IMR-90 (cell line): ENCODE results near the gene FMR1. TPM values are rescaled to one million over a fixed set of nuclear protein-coding genes. Genes with fewer than 3 reads are reported as not detected.

Experiments used
- ATAC-seq: fragments of 200-7000 bp; cut with Tn5 transposase; 2 replicates; pipeline ENCODE4 v1.9.1; 2020; ENCODE audit warnings: low read depth, mild to moderate bottlenecking, moderate library complexity
- BruUV-seq: library from RNA; stranded (reverse); fragments of 400-500 nt; replicated peaks from 2 replicates; lab custom pipeline; 2021; lab: Mats Ljungman, UMichigan
- CTCF ChIA-PET: fragments of 300-600 bp; formaldehyde crosslinking; extraction: SDS; loops from one replicate; lab custom pipeline; 2021; ENCODE audit warnings: antibody characterized with exemption; lab: Yijun Ruan, JAX
- POLR2A ChIA-PET: fragments of 300-600 bp; sonication (Branson Sonifier 250); formaldehyde crosslinking; loops from one replicate; lab custom pipeline; 2022; ENCODE audit warnings: antibody characterized with exemption; ENCODE audit not compliant: unreplicated experiment; lab: Charles Lee
- DNase-seq: peaks from one replicate; pipeline ENCODE4 v3.0.0; 2013
- H2AFZ ChIP-seq: replicated peaks from 2 replicates; pipeline ENCODE3; 2013; ENCODE audit warnings: low read length, mild to moderate bottlenecking; ENCODE audit not compliant: poor library complexity
- H2AK5ac ChIP-seq: 2 replicates; pipeline ENCODE4 v1.6.1; 2013; ENCODE audit warnings: low read depth, low read length, inconsistent platforms
- H2AK9ac ChIP-seq: replicated peaks from 2 replicates; pipeline ENCODE3; 2013; ENCODE audit warnings: mild to moderate bottlenecking, low read depth, low read length, moderate library complexity; ENCODE audit not compliant: poor library complexity
- H2BK120ac ChIP-seq: 2 replicates; pipeline ENCODE4 v1.6.1; 2013; ENCODE audit warnings: low read depth, low read length, inconsistent platforms
- H2BK15ac ChIP-seq: 3 replicates; pipeline ENCODE4 v1.6.1; 2013; ENCODE audit warnings: low read depth, low read length, inconsistent platforms
- H2BK20ac ChIP-seq: 2 replicates; pipeline ENCODE4 v1.6.1; 2013; ENCODE audit warnings: low read depth, mild to moderate bottlenecking, inconsistent platforms, low read length, moderate library complexity
- H2BK5ac ChIP-seq: 2 replicates; pipeline ENCODE4 v1.6.1; 2013; ENCODE audit warnings: mild to moderate bottlenecking, low read depth, low read length, inconsistent platforms; ENCODE audit not compliant: poor library complexity, severe bottlenecking
- H3K14ac ChIP-seq: replicated peaks from 2 replicates; pipeline ENCODE4 v1.6.1; 2013; ENCODE audit warnings: low read depth, low read length, inconsistent platforms
- H3K18ac ChIP-seq: 2 replicates; pipeline ENCODE4 v1.6.1; 2013; ENCODE audit warnings: low read depth, low read length, control low read depth
- H3K23ac ChIP-seq: 2 replicates; pipeline ENCODE4 v1.6.1; 2013; ENCODE audit warnings: low read depth, low read length, inconsistent platforms
- H3K27ac ChIP-seq: 2 replicates; pipeline ENCODE4 v1.5.1; 2013; ENCODE audit warnings: mild to moderate bottlenecking, control low read depth, low read length; ENCODE audit not compliant: insufficient read depth
- H3K27me3 ChIP-seq: 2 replicates; pipeline ENCODE4 v1.6.1; 2013; ENCODE audit warnings: low read length; ENCODE audit not compliant: control insufficient read depth, insufficient read depth
- H3K36me3 ChIP-seq: 2 replicates; pipeline ENCODE4 v1.6.1; 2013; ENCODE audit warnings: low read length, mixed read lengths; ENCODE audit not compliant: control insufficient read depth, insufficient read depth
- H3K4ac ChIP-seq: 2 replicates; pipeline ENCODE4 v1.6.1; 2013; ENCODE audit warnings: low read depth, low read length, inconsistent platforms
- H3K4me1 ChIP-seq: 2 replicates; pipeline ENCODE4 v1.6.1; 2013; ENCODE audit warnings: low read length, mixed read lengths; ENCODE audit not compliant: control insufficient read depth, insufficient read depth
- H3K4me2 ChIP-seq: 2 replicates; pipeline ENCODE4 v1.6.1; 2013; ENCODE audit warnings: low read depth, mild to moderate bottlenecking, control low read depth, low read length, moderate library complexity
- H3K4me3 ChIP-seq: 2 replicates; pipeline ENCODE4 v1.5.1; 2013; ENCODE audit warnings: low read depth, mild to moderate bottlenecking, control low read depth, low read length, moderate library complexity; ENCODE audit not compliant: insufficient read depth
- H3K56ac ChIP-seq: 2 replicates; pipeline ENCODE4 v1.6.1; 2013; ENCODE audit warnings: low read length, inconsistent platforms; ENCODE audit not compliant: insufficient read depth; ENCODE audit errors: extremely low read depth
- H3K79me1 ChIP-seq, 2 experiments: 2 replicates each; pipeline ENCODE4 v1.6.1; 2013; ENCODE audit warnings: low read length in 2 of 2, inconsistent platforms in 1 of 2, low read depth in 1 of 2
- H3K9ac ChIP-seq: 2 replicates; pipeline ENCODE4 v1.6.1; 2013; ENCODE audit warnings: low read depth, low read length, control low read depth
- H3K9me1 ChIP-seq: 2 replicates; pipeline ENCODE4 v1.6.1; 2013; ENCODE audit warnings: low read length, inconsistent platforms; ENCODE audit not compliant: insufficient read depth
- H3K9me3 ChIP-seq: 2 replicates; pipeline ENCODE4 v1.6.1; 2013; ENCODE audit warnings: low read length; ENCODE audit not compliant: control insufficient read depth, insufficient read depth
- H4K20me1 ChIP-seq: 2 replicates; pipeline ENCODE4 v1.6.1; 2013; ENCODE audit warnings: low read length, inconsistent platforms; ENCODE audit not compliant: insufficient read depth
- H4K5ac ChIP-seq: 2 replicates; pipeline ENCODE4 v1.6.1; 2013; ENCODE audit warnings: mild to moderate bottlenecking, low read depth, low read length, control low read depth
- H4K8ac ChIP-seq, 2 experiments: 2 replicates each; pipeline ENCODE4 v1.6.1; 2013; ENCODE audit warnings: low read depth in 2 of 2, low read length in 2 of 2, control low read depth in 1 of 2, inconsistent platforms in 1 of 2
- H4K91ac ChIP-seq: 2 replicates; pipeline ENCODE4 v1.6.1; 2013; ENCODE audit warnings: low read depth, low read length, inconsistent platforms; ENCODE audit not compliant: insufficient read depth
- BHLHE40 ChIP-seq: fragments of 150-350 bp; IDR thresholded peaks from 2 replicates; pipeline ENCODE4 v1.6.1; 2016; ENCODE audit warnings: mild to moderate bottlenecking, low read depth, low read length
- CEBPB ChIP-seq: IDR thresholded peaks from 2 replicates; pipeline ENCODE4 v1.6.1; 2012; ENCODE audit warnings: low read depth, low read length, improper control_type of control experiment
- CHD1 ChIP-seq: IDR thresholded peaks from 2 replicates; pipeline ENCODE4 v1.6.1; 2012; ENCODE audit warnings: low read depth, low read length, improper control_type of control experiment
- ELK1 ChIP-seq: fragments of 150-350 bp; IDR thresholded peaks from 2 replicates; pipeline ENCODE4 v1.6.1; 2016; ENCODE audit warnings: low read depth, mild to moderate bottlenecking, low read length, moderate library complexity, borderline replicate concordance
- MAFK ChIP-seq: IDR thresholded peaks from 2 replicates; pipeline ENCODE4 v1.6.1; 2012; ENCODE audit warnings: low read depth, low read length, improper control_type of control experiment
- MAZ ChIP-seq: IDR thresholded peaks from 2 replicates; pipeline ENCODE4 v1.6.1; 2012; ENCODE audit warnings: low read depth, mild to moderate bottlenecking, low read length, improper control_type of control experiment, moderate library complexity, borderline replicate concordance
- MXI1 ChIP-seq: IDR thresholded peaks from 2 replicates; pipeline ENCODE4 v1.6.1; 2012; ENCODE audit warnings: low read depth, mild to moderate bottlenecking, low read length, moderate library complexity, borderline replicate concordance
- NFE2L2 ChIP-seq: fragments of 150-350 bp; IDR thresholded peaks from 2 replicates; pipeline ENCODE4 v1.6.1; 2016; ENCODE audit warnings: low read depth, mild to moderate bottlenecking, low read length
- POLR2A ChIP-seq: IDR thresholded peaks from 2 replicates; pipeline ENCODE4 v1.6.1; 2012; ENCODE audit warnings: mild to moderate bottlenecking, low read depth, low read length
- RAD21 ChIP-seq: IDR thresholded peaks from 2 replicates; pipeline ENCODE4 v1.6.1; 2012; ENCODE audit warnings: low read length, improper control_type of control experiment
- SMC3 ChIP-seq: fragments of 150-350 bp; IDR thresholded peaks from 2 replicates; pipeline ENCODE4 v1.6.1; 2016; ENCODE audit warnings: low read depth, mild to moderate bottlenecking, antibody characterized with exemption, low read length, moderate library complexity
- WGBS, 2 experiments: methylation state at CpG; one replicate each; pipeline versions ENCODE4 v1.1.5 to v1.1.7; 2013; ENCODE audit warnings: missing lambda C conversion rate in 2 of 2; ENCODE audit not compliant: insufficient read length in 1 of 2; ENCODE audit errors: extremely low coverage in 2 of 2; 5-methylcytosine and 5-hydroxymethylcytosine counted together
- dilution Hi-C: fragments of 300-500 bp; cut with HindIII; formaldehyde crosslinking; loops from one replicate; pipeline ENCODE4 v1.14.3; 2018; ENCODE audit warnings: low sequenced_read_pairs; ENCODE audit not compliant: unreplicated experiment
- in situ Hi-C: fragments of 300-500 bp; cut with MboI; formaldehyde crosslinking; loops from 3 replicates; pipeline ENCODE4 v1.14.3; 2019; ENCODE audit warnings: low sequenced_read_pairs, inconsistent platforms, mixed read lengths
- intact Hi-C: fragments of 100-400 bp; cut with micrococcal nuclease; formaldehyde crosslinking; loops from 2 replicates; pipeline ENCODE4 v1.10.0; 2022
- polyA plus RNA-seq, 3 experiments: library from polyadenylated mRNA; depleted of rRNA; stranded (reverse); fragments of >200 nt; gene quantifications; 2 replicates each; pipeline ENCODE4 v1.2.3, GENCODE V29; 2012; ENCODE audit warnings: low replicate concordance in 1 of 3
- total RNA-seq: library from RNA; depleted of rRNA; stranded (reverse); fragments of >200 nt; gene quantifications from 2 replicates; pipeline ENCODE4 v1.2.3, GENCODE V29; 2012
- TF ChIP-seq, protein P1 (sequence below): conservative IDR thresholded peaks from 2 replicates; pipeline ENCODE4 v1.5.1; 2012; ENCODE audit warnings: mild to moderate bottlenecking, low read depth, low read length, improper control_type of control experiment
- TF ChIP-seq, protein P2 (sequence below): fragments of 150-350 bp; IDR thresholded peaks from 2 replicates; pipeline ENCODE4 v1.6.1; 2017; ENCODE audit warnings: mild to moderate bottlenecking, antibody characterized with exemption, low read length, low read depth

The FMR1 gene
- total and polyA plus RNA-seq, 2 of the 4 experiments (the other 2 are of a cell fraction), result 12.2 to 17.6 TPM

GRCh38 chrX:147884958-147885357, 26.8 kb upstream of the FMR1 start:
- no peak overlapping the region for H4K91ac ChIP-seq
- POLR2A ChIA-PET, result no interaction called here
- dilution Hi-C loops, result no loop called here

More at GRCh38 chrX:147884958-147885357, 26.8 kb upstream of the FMR1 start:
- H3K9me1 ChIP-seq, result no peaks in the 10 kb centered on the region
- no peak for ATAC-seq
- no peak overlapping the region for H2AK5ac ChIP-seq
- H3K4me3 ChIP-seq, result no peak overlapping the region
- no peak overlapping the region for H3K27ac ChIP-seq
- H4K5ac ChIP-seq, result no peak overlapping the region
- 50% methylated on average over 1 of the region's 2 CpGs; no CpG with 5 or more reads in 1 of the 2 experiments for WGBS, 2 experiments
- H3K9ac ChIP-seq, result no peak overlapping the region
- H2AK9ac ChIP-seq, result no peak overlapping the region
- H3K23ac ChIP-seq, result no peak overlapping the region
- BruUV-seq, result no TSS peak
- H3K27me3 ChIP-seq, result no peaks in the 10 kb centered on the region
- in situ Hi-C loops (no loop called here), intact Hi-C loops (loop anchor here (10.0 kb wide), 1 partner anchor 210 kb away; no protein-coding TSS in a partner anchor)
- no peaks in the 10 kb centered on the region for H3K79me1 ChIP-seq
- no peak for DNase-seq
- no peaks in the 10 kb centered on the region for H3K9me3 ChIP-seq
- H3K4ac ChIP-seq, result no peak overlapping the region
- no peaks in the 10 kb centered on the region for H3K4me1 ChIP-seq
- no peak overlapping the region for H3K14ac ChIP-seq
- no peak overlapping the region for H2BK120ac ChIP-seq
- CTCF ChIA-PET, result no interaction called here
- H3K18ac ChIP-seq, result no peak overlapping the region
- no peak overlapping the region for H2BK20ac ChIP-seq
- H3K36me3 ChIP-seq, result no peaks in the 10 kb centered on the region
- no peak overlapping the region for H3K4me2 ChIP-seq
- H2BK5ac ChIP-seq, result no peak overlapping the region
- no peaks in the 10 kb centered on the region for H4K20me1 ChIP-seq
- no peak overlapping the region for H2BK15ac ChIP-seq
- no peak overlapping the region for H4K8ac ChIP-seq
- TF ChIP-seq CEBPB (no peak), MAFK (no peak), BHLHE40 (no peak), CHD1 (no peak), MAZ (no peak), RAD21 (no peak), ELK1 (no peak), NFE2L2 (no peak), MXI1 (no peak), SMC3 (no peak), POLR2A (no peak)
- TF ChIP-seq, protein P1, sequence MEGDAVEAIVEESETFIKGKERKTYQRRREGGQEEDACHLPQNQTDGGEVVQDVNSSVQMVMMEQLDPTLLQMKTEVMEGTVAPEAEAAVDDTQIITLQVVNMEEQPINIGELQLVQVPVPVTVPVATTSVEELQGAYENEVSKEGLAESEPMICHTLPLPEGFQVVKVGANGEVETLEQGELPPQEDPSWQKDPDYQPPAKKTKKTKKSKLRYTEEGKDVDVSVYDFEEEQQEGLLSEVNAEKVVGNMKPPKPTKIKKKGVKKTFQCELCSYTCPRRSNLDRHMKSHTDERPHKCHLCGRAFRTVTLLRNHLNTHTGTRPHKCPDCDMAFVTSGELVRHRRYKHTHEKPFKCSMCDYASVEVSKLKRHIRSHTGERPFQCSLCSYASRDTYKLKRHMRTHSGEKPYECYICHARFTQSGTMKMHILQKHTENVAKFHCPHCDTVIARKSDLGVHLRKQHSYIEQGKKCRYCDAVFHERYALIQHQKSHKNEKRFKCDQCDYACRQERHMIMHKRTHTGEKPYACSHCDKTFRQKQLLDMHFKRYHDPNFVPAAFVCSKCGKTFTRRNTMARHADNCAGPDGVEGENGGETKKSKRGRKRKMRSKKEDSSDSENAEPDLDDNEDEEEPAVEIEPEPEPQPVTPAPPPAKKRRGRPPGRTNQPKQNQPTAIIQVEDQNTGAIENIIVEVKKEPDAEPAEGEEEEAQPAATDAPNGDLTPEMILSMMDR, result no peak
- TF ChIP-seq, protein P2, sequence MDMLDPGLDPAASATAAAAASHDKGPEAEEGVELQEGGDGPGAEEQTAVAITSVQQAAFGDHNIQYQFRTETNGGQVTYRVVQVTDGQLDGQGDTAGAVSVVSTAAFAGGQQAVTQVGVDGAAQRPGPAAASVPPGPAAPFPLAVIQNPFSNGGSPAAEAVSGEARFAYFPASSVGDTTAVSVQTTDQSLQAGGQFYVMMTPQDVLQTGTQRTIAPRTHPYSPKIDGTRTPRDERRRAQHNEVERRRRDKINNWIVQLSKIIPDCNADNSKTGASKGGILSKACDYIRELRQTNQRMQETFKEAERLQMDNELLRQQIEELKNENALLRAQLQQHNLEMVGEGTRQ, result no peak
- no peak overlapping the region for H3K56ac ChIP-seq
- H2AFZ ChIP-seq, result no peak overlapping the region
